Pancreas (tissue), 10 donors: Measurements from ENCODE around the gene IL20RA. TPM values are rescaled to one million over a fixed set of nuclear protein-coding genes. Genes with fewer than 3 reads are reported as not detected.

Source experiments
- ATAC-seq, 4 donors: fragments of 200-7000 bp; cut with Tn5 transposase; one replicate each; pipeline versions ENCODE4 v1.8.0 to v1.9.1; 2020; ENCODE audit warnings: mild to moderate bottlenecking in 4 of 4, moderate library complexity in 4 of 4
- DNase-seq, 6 donors: peaks; one replicate each; pipeline ENCODE4 v3.0.0-alpha.2; 2020
- FAIRE-seq: peaks from 2 replicates; lab custom pipeline; 2012; peaks lifted over from hg19 to GRCh38; lab: Jason Lieb, UNC
- H3K27ac ChIP-seq, 4 donors: fragments of 200-600 bp; sonication (generic); 1 replicate in 3 of 4; 2 replicates in 1 of 4; pipeline versions ENCODE4 v1.5.0 to v1.8.0; 2020
- H3K27me3 ChIP-seq, 4 donors: fragments of 200-600 bp; one replicate each; pipeline ENCODE4 v1.8.0; 2021
- H3K36me3 ChIP-seq, 3 donors: fragments of 200-600 bp; sonication (generic) in 1 of 3; one replicate each; pipeline versions ENCODE4 v1.5.0 to v1.8.0; 2020 to 2021
- H3K4me1 ChIP-seq, 3 donors: fragments of 200-600 bp; one replicate each; pipeline ENCODE4 v1.8.0; 2021
- H3K4me3 ChIP-seq, 4 donors: fragments of 200-600 bp; sonication (generic) in 2 of 4; one replicate each; pipeline versions ENCODE4 v1.5.0 to v1.8.0; 2020 to 2021
- H3K9me3 ChIP-seq, 4 donors: fragments of 200-600 bp; one replicate each; pipeline ENCODE4 v1.8.0; 2021
- WGBS, 2 donors: extraction: QIAGEN DNeasy Blood & Tissue Kit; methylation state at CpG; one replicate each; pipeline ENCODE4 v1.1.7; 2013; 5-methylcytosine and 5-hydroxymethylcytosine counted together
- intact Hi-C, 3 donors: fragments of 100-400 bp; cut with DNase I; formaldehyde crosslinking; loops; one replicate each; pipeline versions ENCODE4 v1.11.1 to v1.14.2; 2022
- polyA plus RNA-seq, 2 donors: library from polyadenylated mRNA; stranded (reverse); fragments of 200-250 nt; gene quantifications; one replicate each; pipeline ENCODE4 v1.2.3, GENCODE V29; 2013
- total RNA-seq, 6 donors: library from RNA; stranded (reverse); fragmentation: NEBNext Ultra II Directional in 4 of 6; extraction: Animal tissue kit (Norgen Biotek cat#: 25700) in 4 of 6; gene quantifications; one replicate each; pipeline versions ENCODE4 v1.2.1 to v1.2.4, GENCODE V29; 2021 to 2023
- TF ChIP-seq, protein P1 (sequence below), 4 donors: fragments of 200-600 bp; sonication (generic) in 3 of 4; IDR thresholded peaks; one replicate each; pipeline versions ENCODE4 v1.5.0 to v1.8.0; 2021; ENCODE audit warnings: antibody characterized with exemption in 4 of 4
- donor health status: healthy with polysubstance abuse.
- donor health status: DM: no; HTN: no; CAD: no; lungs with moderate emphysema.
- donor health status: DM: no; HTN: no; CAD: no.
- donor health status: control.
- donor health status: control.
- donor health status: Bipolar disorder and iron deficiency.
- donor health status: DM: yes; HTN: yes; CAD: no.
- donor health status: DM: no; HTN: no; CAD: no.
- donor health status: DM: no; HTN: no; CAD: no.
- donor health status: DM: yes; HTN: yes; CAD: no.

IL20RA gene
- total and polyA plus RNA-seq, 8 donors = 5.5 to 22.2 (median 9.0) TPM

DNA sequence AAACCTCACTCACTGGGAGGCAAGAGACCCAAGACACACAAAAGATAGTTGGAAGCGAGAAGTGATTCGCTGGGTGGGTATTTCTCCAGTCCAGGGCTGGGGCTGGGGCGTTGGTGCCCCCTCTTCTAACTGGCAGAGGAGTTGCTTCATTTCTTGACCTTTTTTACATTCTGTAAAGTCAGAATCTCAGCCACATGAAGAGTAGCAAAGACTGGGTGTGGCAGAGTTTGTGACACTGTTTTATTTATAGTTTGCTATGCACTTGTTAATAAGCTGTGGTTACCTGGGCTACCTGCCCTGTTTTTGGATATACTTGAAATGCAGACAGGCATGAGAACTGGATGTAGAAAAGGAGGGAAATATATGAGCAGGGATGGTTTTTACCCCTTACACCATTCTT is 42.3 kb downstream of the IL20RA start:
- no peak for FAIRE-seq
- H3K36me3 ChIP-seq = no peaks in the 10 kb centered on the region
- TF ChIP-seq, protein P1, sequence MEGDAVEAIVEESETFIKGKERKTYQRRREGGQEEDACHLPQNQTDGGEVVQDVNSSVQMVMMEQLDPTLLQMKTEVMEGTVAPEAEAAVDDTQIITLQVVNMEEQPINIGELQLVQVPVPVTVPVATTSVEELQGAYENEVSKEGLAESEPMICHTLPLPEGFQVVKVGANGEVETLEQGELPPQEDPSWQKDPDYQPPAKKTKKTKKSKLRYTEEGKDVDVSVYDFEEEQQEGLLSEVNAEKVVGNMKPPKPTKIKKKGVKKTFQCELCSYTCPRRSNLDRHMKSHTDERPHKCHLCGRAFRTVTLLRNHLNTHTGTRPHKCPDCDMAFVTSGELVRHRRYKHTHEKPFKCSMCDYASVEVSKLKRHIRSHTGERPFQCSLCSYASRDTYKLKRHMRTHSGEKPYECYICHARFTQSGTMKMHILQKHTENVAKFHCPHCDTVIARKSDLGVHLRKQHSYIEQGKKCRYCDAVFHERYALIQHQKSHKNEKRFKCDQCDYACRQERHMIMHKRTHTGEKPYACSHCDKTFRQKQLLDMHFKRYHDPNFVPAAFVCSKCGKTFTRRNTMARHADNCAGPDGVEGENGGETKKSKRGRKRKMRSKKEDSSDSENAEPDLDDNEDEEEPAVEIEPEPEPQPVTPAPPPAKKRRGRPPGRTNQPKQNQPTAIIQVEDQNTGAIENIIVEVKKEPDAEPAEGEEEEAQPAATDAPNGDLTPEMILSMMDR (IDR thresholded peaks at IDR 0.05) = no peak
- no peak for ATAC-seq
- peaks cover 0 to 3% (median 0%) of the 10 kb centered on the region in 3 donors for H3K4me1 ChIP-seq
- WGBS, 2 donors = 86 to 90% methylated on average over 3 of the region's 3 CpGs
- no peaks in the 10 kb centered on the region for H3K27me3 ChIP-seq
- H3K4me3 ChIP-seq = no peak overlapping the region
- no peak for DNase-seq
- no peaks in the 10 kb centered on the region for H3K9me3 ChIP-seq
- H3K27ac ChIP-seq = no peak overlapping the region
- intact Hi-C loops = no loop called here

- Histone ChIP-seq H3K4me1 (peaks cover 0 to 3% (median 0%) of the 10 kb centered on the region in 3 donors), H3K27ac (peak overlapping the region in 1 of 4 donors; percentile 7), H3K9me3 (no peaks in the 10 kb centered on the region), H3K4me3 (no peak overlapping the region), H3K36me3 (no peaks in the 10 kb centered on the region), H3K27me3 (no peaks in the 10 kb centered on the region)
- FAIRE-seq = no peak
- DNase-seq = no peak
- no peak for ATAC-seq
- TF ChIP-seq, protein P1 (IDR thresholded peaks at IDR 0.05) = no peak
- WGBS, 2 donors = 76 to 79% methylated on average over 7 of the region's 7 CpGs
- intact Hi-C loops = no loop called here
Measured at GRCh38 chr6:137001977-137002302, 42.8 kb downstream of the IL20RA start.

GRCh38 chr6:137001299-137001976 is 43.3 kb downstream of the IL20RA start:
- DNase-seq = no peak
- intact Hi-C loops = no loop called here
- peak; percentile 40 to 72 (median 71) for ATAC-seq
- no peaks in the 10 kb centered on the region for H3K27me3 ChIP-seq
- peaks cover 0 to 3% (median 0%) of the 10 kb centered on the region in 3 donors for H3K4me1 ChIP-seq
- H3K9me3 ChIP-seq = no peaks in the 10 kb centered on the region
- FAIRE-seq = no peak
- no peak overlapping the region for H3K4me3 ChIP-seq
- H3K27ac ChIP-seq = peak overlapping the region in 1 of 4 donors; percentile 7
- H3K36me3 ChIP-seq = no peaks in the 10 kb centered on the region
- TF ChIP-seq, protein P1 (IDR thresholded peaks at IDR 0.05) = no peak
- WGBS, 2 donors = 74 to 76% methylated on average over 17 of the region's 17 CpGs

GRCh38 chr6:137000825-137001224 is 43.9 kb downstream of the IL20RA start:
- TF ChIP-seq, protein P1 (IDR thresholded peaks at IDR 0.05) = no peak
- WGBS, 2 donors = 50 to 54% methylated on average over 3 of the region's 3 CpGs
- Histone ChIP-seq H3K27ac (peak overlapping the region in 1 of 4 donors; percentile 7), H3K36me3 (no peaks in the 10 kb centered on the region), H3K9me3 (no peaks in the 10 kb centered on the region), H3K4me3 (no peak overlapping the region), H3K4me1 (peaks cover 0 to 3% (median under 1%) of the 10 kb centered on the region in 3 donors), H3K27me3 (no peaks in the 10 kb centered on the region)
- ATAC-seq (no peak), DNase-seq (no peak), FAIRE-seq (peak; percentile 5)
- intact Hi-C loops = no loop called here

DNA sequence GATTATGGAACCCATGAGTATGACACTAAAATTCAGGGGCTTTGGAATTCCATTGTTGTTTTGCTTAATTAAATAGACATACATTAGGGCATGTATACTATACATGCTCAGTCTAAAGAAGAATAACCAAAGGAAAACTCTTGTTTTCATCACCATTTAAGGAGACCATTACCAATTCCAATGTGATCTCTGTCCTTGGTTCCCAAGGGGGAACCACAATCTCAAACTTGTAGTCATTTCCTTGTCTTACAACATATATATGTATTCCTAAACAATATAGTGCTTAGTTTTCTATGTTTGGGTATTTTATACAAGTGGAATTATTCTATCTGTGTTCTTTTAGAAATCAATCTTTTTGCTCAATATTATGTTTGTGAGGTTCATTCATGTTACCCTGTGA is 49.2 kb downstream of the IL20RA start:
- H3K27me3 ChIP-seq = peaks cover 0 to 5% (median 0%) of the 10 kb centered on the region in 4 donors
- FAIRE-seq = no peak
- no peaks in the 10 kb centered on the region for H3K9me3 ChIP-seq
- intact Hi-C loops = no loop called here
- no peak overlapping the region for H3K4me3 ChIP-seq
- peak overlapping the region in 2 of 4 donors; percentile 50 to 62 for H3K27ac ChIP-seq
- TF ChIP-seq, protein P1 (IDR thresholded peaks at IDR 0.05) = no peak
- H3K36me3 ChIP-seq = no peaks in the 10 kb centered on the region
- peaks cover 6 to 16% (median 7%) of the 10 kb centered on the region in 3 donors for H3K4me1 ChIP-seq
- DNase-seq = no peak
- no peak for ATAC-seq
